A549 (cell line): Measurements from ENCODE around the gene THUMPD3.

Experiments
- HOXA7 ChIP-seq: fragments of 250-450 bp; sonication (Bioruptor Pico); IDR thresholded peaks from 2 replicates; pipeline ENCODE4 v1.5.0; 2020; ENCODE audit warnings: mild to moderate bottlenecking, moderate library complexity
- RAD21 ChIP-seq, 2 experiments: fragments of >200 bp in 1 of 2; sonication (Bioruptor Twin) in 1 of 2; formaldehyde crosslinking in 1 of 2; IDR thresholded peaks in 1 of 2; conservative IDR thresholded peaks in 1 of 2; 2 replicates in 1 of 2; 3 replicates in 1 of 2; pipeline ENCODE4 v1.6.1; 2012 to 2018; ENCODE audit warnings: inconsistent platforms in 1 of 2
- TF ChIP-seq, protein P1 (sequence below): fragments of >200 bp; sonication (Bioruptor Twin); formaldehyde crosslinking; IDR thresholded peaks from 3 replicates; pipeline ENCODE4 v1.5.1; 2016

DNA sequence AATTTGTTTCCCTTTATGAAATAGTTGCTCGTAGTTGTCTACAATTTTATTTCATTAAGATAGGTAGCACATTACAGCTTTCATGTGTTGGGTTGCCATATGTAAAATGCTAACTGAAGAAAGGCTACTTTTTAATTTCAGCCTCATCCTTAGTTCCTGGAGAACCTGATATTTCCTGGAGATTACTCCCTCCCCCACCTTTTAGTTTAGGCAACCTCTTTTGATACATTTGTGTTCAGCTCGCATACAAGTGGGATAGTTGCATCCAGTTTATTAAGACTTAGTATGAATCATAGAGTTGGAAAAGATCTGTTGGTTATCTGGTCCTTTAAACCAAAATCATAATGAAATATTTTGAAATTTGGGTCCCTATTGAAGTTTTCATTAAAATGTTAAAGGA, 40.6 kb downstream of the THUMPD3 start:
- TF ChIP-seq, protein P1, sequence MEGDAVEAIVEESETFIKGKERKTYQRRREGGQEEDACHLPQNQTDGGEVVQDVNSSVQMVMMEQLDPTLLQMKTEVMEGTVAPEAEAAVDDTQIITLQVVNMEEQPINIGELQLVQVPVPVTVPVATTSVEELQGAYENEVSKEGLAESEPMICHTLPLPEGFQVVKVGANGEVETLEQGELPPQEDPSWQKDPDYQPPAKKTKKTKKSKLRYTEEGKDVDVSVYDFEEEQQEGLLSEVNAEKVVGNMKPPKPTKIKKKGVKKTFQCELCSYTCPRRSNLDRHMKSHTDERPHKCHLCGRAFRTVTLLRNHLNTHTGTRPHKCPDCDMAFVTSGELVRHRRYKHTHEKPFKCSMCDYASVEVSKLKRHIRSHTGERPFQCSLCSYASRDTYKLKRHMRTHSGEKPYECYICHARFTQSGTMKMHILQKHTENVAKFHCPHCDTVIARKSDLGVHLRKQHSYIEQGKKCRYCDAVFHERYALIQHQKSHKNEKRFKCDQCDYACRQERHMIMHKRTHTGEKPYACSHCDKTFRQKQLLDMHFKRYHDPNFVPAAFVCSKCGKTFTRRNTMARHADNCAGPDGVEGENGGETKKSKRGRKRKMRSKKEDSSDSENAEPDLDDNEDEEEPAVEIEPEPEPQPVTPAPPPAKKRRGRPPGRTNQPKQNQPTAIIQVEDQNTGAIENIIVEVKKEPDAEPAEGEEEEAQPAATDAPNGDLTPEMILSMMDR: no peak
- TF ChIP-seq HOXA7 (CRISPR knock-in tag) (no peak), RAD21 (conservative IDR thresholded peaks at IDR 0.05 in 1 of 2, IDR thresholded peaks at IDR 0.05 in 1 of 2) (no peak)
